ENCODE measurements around the gene GALNS.

Gene GALNS

GRCh38 chr16:88874938-88875599, 18.3 kb upstream of the GALNS start:
- no peak for DNase-seq

GRCh38 chr16:88872650-88873331, 16.0 kb upstream of the GALNS start:
- DNase-seq = no peak

GRCh38 chr16:88871730-88872416, 15.1 kb upstream of the GALNS start:
- no peak for DNase-seq

- DNase-seq = no peak
Observed at GRCh38 chr16:88871349-88871702, 14.6 kb upstream of the GALNS start.

GRCh38 chr16:88870608-88871348, 14.0 kb upstream of the GALNS start:
- no peak for DNase-seq

GRCh38 chr16:88869673-88869980, 12.9 kb upstream of the GALNS start:
- DNase-seq = no peak

- no peak for DNase-seq
Observed at GRCh38 chr16:88868974-88869672, 12.4 kb upstream of the GALNS start.

GRCh38 chr16:88867581-88868246, 11.0 kb upstream of the GALNS start:
- DNase-seq = no peak

- DNase-seq = no peak
Observed at GRCh38 chr16:88866151-88866920, 9.6 kb upstream of the GALNS start, which contains the start of gene PABPN1L. PABPN1L (minus strand) TSS chr16:88866660; CDS start chr16:88866606, 54 bp downstream.

- DNase-seq = no peak
Observed at GRCh38 chr16:88865742-88866141, 9.0 kb upstream of the GALNS start.

- DNase-seq = no peak
Observed at GRCh38 chr16:88865310-88865709, 8.6 kb upstream of the GALNS start.

GRCh38 chr16:88864521-88864920, 7.8 kb upstream of the GALNS start:
- DNase-seq = no peak

- DNase-seq = no peak
Observed at GRCh38 chr16:88864099-88864498, 7.4 kb upstream of the GALNS start.

- DNase-seq = no peak
Observed at GRCh38 chr16:88863426-88863825, 6.7 kb upstream of the GALNS start.

- DNase-seq = no peak
Observed at GRCh38 chr16:88862968-88863367, 6.2 kb upstream of the GALNS start.

- no peak for DNase-seq
Observed at GRCh38 chr16:88861359-88861758, 4.6 kb upstream of the GALNS start.

GRCh38 chr16:88859381-88860091, 2.8 kb upstream of the GALNS start:
- no peak for DNase-seq

GRCh38 chr16:88857728-88858339, 1.1 kb upstream of the GALNS start:
- DNase-seq = peak; percentile 74

GRCh38 chr16:88856122-88856827, 472 bp downstream of the GALNS start:
- no peak for DNase-seq

- no peak for DNase-seq
Observed at GRCh38 chr16:88855736-88856121, 1.0 kb downstream of the GALNS start.

Measured in stimulated activated CD4-positive, alpha-beta T cell treated with anti-CD3 and anti-CD28 coated beads, Interleukin-12 subunit alpha, Interleukin-12 subunit beta, amount 100 ng/mL, for 4 hours (primary cell).